ENCODE measurements around the gene XCL1.
A peak's percentile ranks its signal among the peaks of the same experiment; 100 is the strongest.
"Not testable (repeated sequence)": the region's sequence is repeated elsewhere in the genome, so short reads cannot be mapped to it uniquely, and the experiment has no call there.

The XCL1 gene, protein sequence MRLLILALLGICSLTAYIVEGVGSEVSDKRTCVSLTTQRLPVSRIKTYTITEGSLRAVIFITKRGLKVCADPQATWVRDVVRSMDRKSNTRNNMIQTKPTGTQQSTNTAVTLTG

DNA sequence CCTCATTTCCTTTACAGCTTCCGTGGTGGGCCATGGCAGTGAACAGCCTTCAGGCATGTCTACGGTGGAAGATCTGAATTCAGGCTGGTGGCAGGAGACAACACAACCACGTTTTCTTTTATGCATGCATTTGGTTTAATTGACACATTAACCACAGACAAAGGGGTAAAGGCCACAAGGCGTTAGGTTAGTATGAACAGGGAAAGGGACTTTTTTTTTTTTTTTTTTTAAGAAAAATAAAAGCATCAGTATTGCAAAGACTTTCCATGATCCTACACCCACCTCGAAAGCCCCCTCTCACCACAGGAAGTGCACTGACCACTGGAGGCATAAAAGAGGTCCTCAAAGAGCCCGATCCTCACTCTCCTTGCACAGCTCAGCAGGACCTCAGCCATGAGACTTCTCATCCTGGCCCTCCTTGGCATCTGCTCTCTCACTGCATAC is at the start of gene XCL1:
TSS of gene XCL1 (plus strand) at position 361 of the 444 bp plus-strand sequence. CDS start at position 394, 33 bp downstream.
- Mint-ChIP-seq H3K4me1 (ENCODE audit: low read depth) (peaks cover 27% of the 10 kb centered on the region), H3K27ac (peak within 1 kb of the TSS; percentile 59)
- not testable (repeated sequence) for H3K27me3 Mint-ChIP-seq (ENCODE audit: low read depth); H3K36me3 Mint-ChIP-seq (ENCODE audit: low read depth); H3K9me3 Mint-ChIP-seq; H3K4me3 Mint-ChIP-seq
- peak; percentile 29 for DNase-seq (ENCODE audit: low spot score)

DNA sequence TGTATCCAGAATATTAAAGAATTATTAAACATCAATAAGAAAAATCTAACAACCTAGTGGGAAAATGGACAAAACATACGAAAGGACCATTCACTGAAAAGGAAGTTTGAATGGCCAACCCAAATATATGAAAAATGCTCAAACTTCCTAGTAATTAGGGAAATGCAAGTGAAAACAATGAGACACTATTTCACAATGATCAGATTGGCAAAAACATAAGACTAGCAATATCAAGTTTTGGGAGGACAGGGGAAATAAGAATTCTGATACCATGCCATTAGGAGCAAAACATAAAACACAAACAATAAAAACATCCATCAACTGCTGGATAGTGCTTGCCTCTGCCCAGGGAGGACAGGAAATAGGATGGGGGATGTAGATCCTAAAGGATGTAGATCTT is 46.9 kb upstream of the XCL1 start:
- Mint-ChIP-seq H3K9me3 (peaks cover 8% of the 10 kb centered on the region), H3K4me1 (ENCODE audit: low read depth) (peaks cover 28% of the 10 kb centered on the region), H3K36me3 (ENCODE audit: low read depth) (peaks cover 8% of the 10 kb centered on the region), H3K27ac (no peak overlapping the region), H3K27me3 (ENCODE audit: low read depth) (peaks cover 2% of the 10 kb centered on the region), H3K4me3 (no peak overlapping the region)
- no peak for DNase-seq (ENCODE audit: low spot score)

DNA sequence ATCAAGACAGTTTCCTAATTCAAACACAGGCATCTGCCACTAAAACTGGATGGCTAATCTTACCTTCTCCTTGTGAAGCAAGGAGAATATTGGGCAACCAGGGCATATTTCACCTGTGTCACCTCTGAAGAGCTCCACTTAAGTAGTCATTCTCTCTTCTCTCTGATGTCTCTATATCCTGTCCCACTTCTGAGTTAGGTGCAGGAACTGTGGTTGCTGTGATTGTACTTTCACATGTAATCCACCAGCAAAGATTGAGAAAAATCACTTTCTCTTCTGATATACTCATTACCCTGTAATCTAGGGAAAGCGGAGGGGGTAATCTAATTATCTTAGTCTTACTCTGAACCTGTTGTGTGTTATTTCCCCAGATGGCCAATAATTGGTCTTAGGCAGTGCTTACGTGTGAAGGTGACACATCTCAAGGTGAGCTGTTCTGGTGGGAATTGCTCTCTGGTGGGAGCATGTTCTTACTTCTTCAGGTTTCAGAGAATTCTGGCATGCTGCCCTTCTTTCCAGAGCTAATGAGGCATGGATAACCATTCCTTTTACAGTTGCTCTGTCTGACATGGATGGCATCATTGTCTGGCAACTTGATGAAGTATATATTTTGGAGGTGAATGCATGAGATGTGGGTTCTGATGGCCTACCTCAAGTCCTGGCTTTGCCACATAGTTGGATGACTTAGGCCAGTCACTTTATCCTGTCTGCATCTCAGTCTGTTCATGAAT is 44.6 kb upstream of the XCL1 start:
- no peak for DNase-seq (ENCODE audit: low spot score)
- Mint-ChIP-seq H3K4me3 (no peak overlapping the region), H3K27me3 (ENCODE audit: low read depth) (peaks cover 2% of the 10 kb centered on the region), H3K27ac (no peak overlapping the region), H3K9me3 (peaks cover 3% of the 10 kb centered on the region), H3K4me1 (ENCODE audit: low read depth) (peaks cover 44% of the 10 kb centered on the region), H3K36me3 (ENCODE audit: low read depth) (peaks cover 6% of the 10 kb centered on the region)

DNA sequence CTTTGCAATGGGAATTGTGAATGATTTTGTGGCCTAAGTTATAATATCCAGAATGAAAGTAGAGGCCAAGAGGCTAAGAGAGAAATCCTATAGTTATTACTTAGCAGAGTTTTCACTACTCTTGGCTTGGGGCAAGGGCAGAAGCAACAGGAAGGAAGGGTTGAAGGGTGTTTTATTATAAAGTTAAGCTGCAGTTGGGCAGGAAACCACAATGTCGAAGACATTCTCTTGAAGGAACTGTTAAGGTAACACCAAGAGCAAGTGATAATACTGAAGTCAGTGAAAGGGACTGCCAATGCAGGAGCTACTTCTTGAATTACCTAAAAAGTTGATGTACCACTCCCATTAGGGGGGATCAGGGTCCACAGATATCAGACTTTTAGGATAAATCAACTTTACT is 40.9 kb upstream of the XCL1 start:
- peak overlapping the region; percentile 94 for H3K27ac Mint-ChIP-seq
- H3K36me3 Mint-ChIP-seq (ENCODE audit: low read depth) = peaks cover 24% of the 10 kb centered on the region
- H3K9me3 Mint-ChIP-seq = peaks cover 30% of the 10 kb centered on the region
- peaks cover 2% of the 10 kb centered on the region for H3K27me3 Mint-ChIP-seq (ENCODE audit: low read depth)
- H3K4me1 Mint-ChIP-seq (ENCODE audit: low read depth) = peaks cover 47% of the 10 kb centered on the region
- no peak for DNase-seq (ENCODE audit: low spot score)
- peak overlapping the region; percentile 82 for H3K4me3 Mint-ChIP-seq

DNA sequence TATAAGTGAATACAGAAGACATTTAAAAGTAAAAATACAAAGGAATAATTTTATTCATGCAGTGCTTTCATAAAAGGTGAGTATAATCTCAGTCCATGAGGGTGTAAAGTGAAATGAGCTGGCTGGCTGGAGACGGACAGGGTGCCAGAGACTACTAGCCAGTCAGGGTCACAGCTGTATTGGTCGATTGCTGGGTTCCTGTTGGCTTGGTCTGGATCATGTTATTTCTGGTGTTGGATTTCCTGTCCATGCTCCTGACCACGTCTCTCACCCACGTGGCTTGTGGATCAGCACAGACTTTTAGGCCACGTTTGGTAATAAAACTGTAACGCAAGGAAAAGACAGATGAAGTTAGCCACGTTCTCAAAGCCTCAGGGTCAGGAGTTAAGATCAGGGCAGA is 35.6 kb upstream of the XCL1 start:
- DNase-seq (ENCODE audit: low spot score); H3K27ac Mint-ChIP-seq; H3K27me3 Mint-ChIP-seq (ENCODE audit: low read depth); H3K4me3 Mint-ChIP-seq: not testable (repeated sequence)
- peaks cover 21% of the 10 kb centered on the region for H3K4me1 Mint-ChIP-seq (ENCODE audit: low read depth)
- peaks cover 23% of the 10 kb centered on the region for H3K36me3 Mint-ChIP-seq (ENCODE audit: low read depth)
- peaks cover 30% of the 10 kb centered on the region for H3K9me3 Mint-ChIP-seq

GRCh38 chr1:168542978-168543377 is 33.4 kb upstream of the XCL1 start:
- H3K4me1 Mint-ChIP-seq (ENCODE audit: low read depth); H3K27ac Mint-ChIP-seq; H3K27me3 Mint-ChIP-seq (ENCODE audit: low read depth); DNase-seq (ENCODE audit: low spot score); H3K36me3 Mint-ChIP-seq (ENCODE audit: low read depth); H3K4me3 Mint-ChIP-seq: not testable (repeated sequence)
- peaks cover 27% of the 10 kb centered on the region for H3K9me3 Mint-ChIP-seq

DNA sequence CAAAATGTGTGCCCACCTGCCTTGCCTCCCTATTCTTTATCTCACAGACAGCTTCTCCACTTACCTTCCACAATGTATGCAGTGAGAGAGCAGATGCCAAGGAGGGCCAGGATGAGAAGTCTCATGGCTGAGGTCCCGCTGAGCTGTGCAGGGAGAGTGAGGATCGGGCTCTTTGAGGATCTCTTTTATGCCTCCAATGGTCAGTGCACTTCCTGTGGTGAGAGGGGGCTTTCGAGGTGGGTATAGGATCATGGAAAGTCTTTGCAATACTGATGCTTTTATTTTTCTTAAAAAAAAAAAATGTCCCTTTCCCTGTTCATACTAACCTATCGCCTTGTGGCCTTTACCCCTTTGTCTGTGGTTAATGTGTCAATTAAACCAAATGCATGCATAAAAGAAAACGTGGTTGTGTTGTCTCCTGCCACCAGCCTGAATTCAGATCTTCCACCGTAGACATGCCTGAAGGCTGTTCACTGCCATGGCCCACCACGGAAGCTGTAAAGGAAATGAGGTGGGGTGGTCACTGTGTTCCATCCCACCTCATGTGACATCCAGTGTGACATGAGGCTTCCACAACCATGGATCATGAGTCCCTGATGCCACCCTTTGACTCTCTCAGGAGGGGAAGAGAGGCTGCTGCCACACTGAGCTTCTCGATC is 32.4 kb upstream of the XCL1 start, which contains the start of gene XCL2:
TSS of gene XCL2 (minus strand) at position 158 of the 659 bp plus-strand sequence. CDS start at position 125, 33 bp downstream.
- H3K27me3 Mint-ChIP-seq (ENCODE audit: low read depth); H3K4me3 Mint-ChIP-seq; H3K27ac Mint-ChIP-seq; DNase-seq (ENCODE audit: low spot score); H3K36me3 Mint-ChIP-seq (ENCODE audit: low read depth); H3K4me1 Mint-ChIP-seq (ENCODE audit: low read depth): not testable (repeated sequence)
- peaks cover 21% of the 10 kb centered on the region for H3K9me3 Mint-ChIP-seq

DNA sequence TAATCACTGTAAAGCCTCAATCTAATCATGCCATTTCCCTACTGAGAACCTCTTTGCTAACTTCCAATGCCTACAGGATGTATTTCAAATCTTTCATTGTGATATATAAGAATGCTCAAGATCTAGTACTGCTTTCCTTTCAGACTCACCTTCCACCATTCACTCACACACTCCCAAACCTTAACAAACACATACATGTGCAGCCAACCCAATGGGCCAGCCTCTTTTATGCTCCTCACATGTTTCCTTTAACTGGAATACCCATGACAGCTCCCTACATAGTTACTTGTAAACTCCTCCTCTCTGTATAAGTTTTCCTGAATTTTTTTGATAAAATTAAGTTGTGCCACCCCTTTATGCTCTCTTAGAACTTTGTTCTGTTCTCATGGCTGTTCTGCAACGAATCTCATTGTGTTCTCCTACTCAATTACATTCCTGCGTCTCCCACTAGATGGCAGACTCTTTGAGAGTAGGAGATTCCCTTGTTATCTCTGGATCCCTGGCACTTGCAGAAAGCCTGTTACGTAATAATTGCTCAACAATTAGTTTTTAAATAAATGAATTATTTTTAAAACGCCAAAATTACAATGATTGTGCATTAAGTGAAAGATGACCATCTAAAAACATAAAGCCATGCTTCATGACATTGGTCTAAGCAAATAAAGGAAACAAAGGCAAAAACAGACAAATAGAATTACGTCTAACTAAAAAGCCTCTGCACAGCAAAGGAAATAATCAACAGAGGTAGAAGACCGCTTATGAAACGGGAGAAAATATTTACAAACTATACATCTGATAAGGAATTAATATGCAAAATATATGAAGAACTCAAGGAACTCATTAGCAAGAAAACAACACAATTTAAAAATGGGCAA is 30.5 kb upstream of the XCL1 start:
- DNase-seq (ENCODE audit: low spot score); H3K4me3 Mint-ChIP-seq; H3K36me3 Mint-ChIP-seq (ENCODE audit: low read depth); H3K27me3 Mint-ChIP-seq (ENCODE audit: low read depth); H3K4me1 Mint-ChIP-seq (ENCODE audit: low read depth); H3K27ac Mint-ChIP-seq: not testable (repeated sequence)
- H3K9me3 Mint-ChIP-seq = peaks cover 16% of the 10 kb centered on the region

DNA sequence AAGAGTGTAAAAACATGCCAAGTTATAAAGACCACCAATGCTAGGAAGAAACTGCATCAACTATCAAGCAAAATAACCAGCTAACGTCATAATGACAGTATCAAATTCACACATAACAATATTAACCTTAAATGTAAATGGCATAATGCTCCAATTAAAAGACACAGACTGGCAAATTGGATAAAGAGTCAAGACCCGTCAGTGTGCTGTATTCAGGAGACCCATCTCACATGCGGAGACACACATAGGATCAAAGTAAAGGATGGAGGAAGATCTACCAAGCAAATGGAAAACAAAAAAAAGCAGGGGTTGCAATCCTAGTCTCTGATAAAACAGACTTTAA is 29.9 kb upstream of the XCL1 start:
- not testable (repeated sequence) for H3K27ac Mint-ChIP-seq; H3K4me1 Mint-ChIP-seq (ENCODE audit: low read depth); H3K4me3 Mint-ChIP-seq; H3K36me3 Mint-ChIP-seq (ENCODE audit: low read depth); H3K27me3 Mint-ChIP-seq (ENCODE audit: low read depth); DNase-seq (ENCODE audit: low spot score)
- H3K9me3 Mint-ChIP-seq = peaks cover 16% of the 10 kb centered on the region

GRCh38 chr1:168550971-168551370 is 25.4 kb upstream of the XCL1 start:
- H3K27ac Mint-ChIP-seq = no peak overlapping the region
- H3K9me3 Mint-ChIP-seq = peaks cover 16% of the 10 kb centered on the region
- H3K4me1 Mint-ChIP-seq (ENCODE audit: low read depth) = peaks cover 18% of the 10 kb centered on the region
- no peak for DNase-seq (ENCODE audit: low spot score)
- peaks cover 5% of the 10 kb centered on the region for H3K36me3 Mint-ChIP-seq (ENCODE audit: low read depth)
- H3K27me3 Mint-ChIP-seq (ENCODE audit: low read depth) = no peaks in the 10 kb centered on the region
- H3K4me3 Mint-ChIP-seq = no peak overlapping the region

DNA sequence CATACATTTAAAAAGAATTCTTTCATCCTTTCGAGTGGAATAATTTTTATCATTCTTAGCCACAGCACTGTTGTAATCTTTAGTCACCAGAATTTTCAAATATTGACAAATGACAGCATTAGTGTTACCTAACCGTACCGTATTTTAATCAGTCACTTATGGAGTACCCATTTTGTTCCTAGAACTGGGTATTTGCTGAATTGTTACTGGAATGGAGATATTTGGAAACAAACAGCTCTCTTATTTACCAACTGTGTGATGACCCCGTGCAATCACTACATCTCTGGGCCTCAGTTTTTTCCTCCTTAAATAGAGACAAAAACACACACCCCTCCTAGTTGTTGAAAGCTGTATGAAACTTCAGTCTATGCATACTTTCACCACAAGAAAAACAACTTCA is 24.7 kb upstream of the XCL1 start:
- no peak overlapping the region for H3K4me3 Mint-ChIP-seq
- no peak overlapping the region for H3K27ac Mint-ChIP-seq
- H3K9me3 Mint-ChIP-seq = peaks cover 9% of the 10 kb centered on the region
- no peak for DNase-seq (ENCODE audit: low spot score)
- peaks cover 26% of the 10 kb centered on the region for H3K4me1 Mint-ChIP-seq (ENCODE audit: low read depth)
- peaks cover 5% of the 10 kb centered on the region for H3K36me3 Mint-ChIP-seq (ENCODE audit: low read depth)
- no peaks in the 10 kb centered on the region for H3K27me3 Mint-ChIP-seq (ENCODE audit: low read depth)

DNA sequence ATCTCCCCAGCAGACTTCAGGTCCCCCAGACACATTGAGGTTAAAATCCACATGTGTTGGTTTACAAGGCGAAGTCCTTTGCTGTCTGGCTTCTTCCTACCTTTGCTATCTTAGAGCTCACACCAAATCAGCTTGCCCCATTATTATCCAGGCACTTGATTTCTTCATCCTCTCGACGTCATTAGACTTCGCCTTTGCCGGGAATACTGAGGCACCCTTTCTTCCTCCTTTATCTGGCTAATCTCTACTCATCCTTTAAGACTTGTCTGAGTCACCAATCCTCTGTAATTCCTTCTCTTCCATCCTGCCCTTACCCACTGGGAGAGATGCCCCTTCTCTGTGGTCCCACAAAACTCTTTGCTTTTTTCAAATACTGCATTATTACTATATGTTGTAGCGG is 23.4 kb upstream of the XCL1 start:
- H3K9me3 Mint-ChIP-seq = peaks cover 4% of the 10 kb centered on the region
- peaks cover 5% of the 10 kb centered on the region for H3K36me3 Mint-ChIP-seq (ENCODE audit: low read depth)
- no peaks in the 10 kb centered on the region for H3K27me3 Mint-ChIP-seq (ENCODE audit: low read depth)
- DNase-seq (ENCODE audit: low spot score) = no peak
- no peak overlapping the region for H3K4me3 Mint-ChIP-seq
- no peak overlapping the region for H3K27ac Mint-ChIP-seq
- H3K4me1 Mint-ChIP-seq (ENCODE audit: low read depth) = peaks cover 36% of the 10 kb centered on the region

DNA sequence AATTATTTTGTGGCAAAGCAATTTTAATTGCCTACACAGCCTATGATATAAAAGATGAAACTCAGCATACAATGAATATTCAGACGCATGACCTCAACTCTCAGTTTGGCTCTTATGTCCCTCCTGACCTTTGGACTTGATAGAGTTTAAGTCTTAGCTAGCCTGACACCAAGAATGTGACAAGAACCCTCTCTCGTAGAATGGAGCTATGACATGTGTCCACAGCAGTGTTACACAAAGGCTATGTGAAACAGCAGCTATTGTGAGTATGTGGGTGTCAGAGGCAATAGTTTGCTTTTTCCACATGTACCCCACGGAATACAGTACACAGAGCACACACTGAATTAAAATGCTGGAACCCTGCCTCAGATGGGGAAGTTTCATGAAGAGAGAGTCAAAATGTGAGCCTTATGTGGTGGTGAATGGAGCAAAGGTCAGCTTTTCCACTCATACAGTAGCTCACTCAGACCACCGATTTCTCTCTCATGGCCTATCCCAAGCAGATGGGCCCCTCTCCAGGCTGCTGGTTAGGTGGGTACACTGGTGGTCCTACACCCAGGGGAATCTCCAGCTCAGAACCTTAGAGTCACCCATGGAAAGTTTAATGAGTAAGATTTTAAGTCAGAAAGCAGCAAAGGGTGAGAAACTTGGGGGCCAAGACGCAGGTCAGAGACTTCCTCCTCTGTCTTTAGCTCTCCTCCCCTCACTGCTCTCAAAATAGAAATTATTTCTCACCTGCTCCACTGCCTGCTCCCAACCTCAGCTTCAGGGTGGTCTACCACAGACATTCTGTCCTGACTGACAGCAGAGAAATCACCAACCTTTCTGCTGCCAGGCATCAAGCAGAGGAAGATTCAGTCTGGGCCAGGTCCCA is 22.5 kb upstream of the XCL1 start:
- H3K9me3 Mint-ChIP-seq = peaks cover 4% of the 10 kb centered on the region
- no peak for DNase-seq (ENCODE audit: low spot score)
- peaks cover 41% of the 10 kb centered on the region for H3K4me1 Mint-ChIP-seq (ENCODE audit: low read depth)
- H3K27me3 Mint-ChIP-seq (ENCODE audit: low read depth) = no peaks in the 10 kb centered on the region
- H3K36me3 Mint-ChIP-seq (ENCODE audit: low read depth) = peaks cover 4% of the 10 kb centered on the region
- no peak overlapping the region for H3K27ac Mint-ChIP-seq
- no peak overlapping the region for H3K4me3 Mint-ChIP-seq
